Large intestine (tissue), 3 donors: ENCODE measurements around the gene DIO2. TPM values are rescaled to one million over a fixed set of nuclear protein-coding genes. Genes with fewer than 3 reads are reported as not detected.

Experiments
- DNase-seq, 2 donors: peaks; one replicate each; pipeline versions ENCODE4 v3.0.0 to v3.0.0-alpha.2; 2013
- H3K27ac ChIP-seq: one replicate; pipeline ENCODE4 v1.5.1; 2013; ENCODE audit warnings: low read length
- H3K27me3 ChIP-seq: 2 replicates; pipeline ENCODE4 v1.6.1; 2013; ENCODE audit warnings: low read length; ENCODE audit not compliant: control insufficient read depth, insufficient read depth
- H3K36me3 ChIP-seq: 2 replicates; pipeline ENCODE4 v1.6.1; 2013; ENCODE audit warnings: low read length; ENCODE audit not compliant: control insufficient read depth, insufficient read depth
- H3K4me1 ChIP-seq: one replicate; pipeline ENCODE4 v1.6.1; 2013; ENCODE audit warnings: low read length; ENCODE audit not compliant: control insufficient read depth, insufficient read depth
- H3K4me3 ChIP-seq: one replicate; pipeline ENCODE4 v1.5.1; 2013; ENCODE audit warnings: low read length
- H3K9me3 ChIP-seq: one replicate; pipeline ENCODE4 v1.6.1; 2013; ENCODE audit warnings: mild to moderate bottlenecking, low read depth, low read length, moderate library complexity; ENCODE audit not compliant: control insufficient read depth
- WGBS: methylation state at CpG from one replicate; pipeline ENCODE4 v1.1.5; 2013; ENCODE audit warnings: low lambda C conversion rate; ENCODE audit not compliant: insufficient coverage; 5-methylcytosine and 5-hydroxymethylcytosine counted together
- polyA plus RNA-seq: library from polyadenylated mRNA; unstranded; fragments of 120-200 nt; gene quantifications from one replicate; pipeline ENCODE4 v1.2.1, GENCODE V29; 2013

Gene DIO2
- polyA plus RNA-seq, 1 donor, result 0.79 TPM

DNA sequence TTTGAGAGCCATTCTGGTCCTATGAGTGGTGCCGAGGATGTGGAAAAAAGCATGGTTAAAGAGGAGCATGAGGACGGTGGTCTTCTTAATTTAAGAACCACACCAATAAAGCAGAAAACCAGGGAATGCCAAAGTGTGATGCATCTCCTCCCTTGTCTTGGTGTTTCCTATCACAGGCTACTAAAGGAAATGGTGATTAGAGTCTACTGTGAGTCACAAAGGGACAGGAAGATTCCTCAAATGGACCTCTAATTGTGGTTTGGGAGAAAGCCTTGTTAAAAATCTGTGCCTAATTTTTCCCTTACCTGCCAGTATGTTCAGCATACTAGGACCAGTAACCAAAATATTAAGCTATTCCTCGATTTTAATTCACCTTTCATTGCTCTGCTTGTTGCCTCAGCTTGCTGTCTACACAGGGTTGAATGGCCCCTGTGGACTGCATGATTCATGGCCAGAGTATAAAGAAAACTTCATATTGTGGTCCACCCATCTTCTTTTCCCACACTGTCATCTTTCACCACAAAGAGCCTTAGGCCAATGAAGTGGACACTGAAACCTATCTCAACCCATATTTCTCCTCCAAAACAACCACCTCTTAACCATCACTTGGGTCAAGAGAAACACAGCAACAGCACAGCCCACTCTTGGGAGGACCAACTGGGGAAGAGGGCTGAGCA lies 38.8 kb downstream of the DIO2 start:
- WGBS, result 86% methylated on average over 1 of the region's 3 CpGs
- no peak overlapping the region for H3K4me3 ChIP-seq
- no peaks in the 10 kb centered on the region for H3K4me1 ChIP-seq
- H3K27ac ChIP-seq, result no peak overlapping the region
- no peaks in the 10 kb centered on the region for H3K27me3 ChIP-seq
- no peaks in the 10 kb centered on the region for H3K36me3 ChIP-seq
- no peaks in the 10 kb centered on the region for H3K9me3 ChIP-seq
- DNase-seq, result no peak

DNA sequence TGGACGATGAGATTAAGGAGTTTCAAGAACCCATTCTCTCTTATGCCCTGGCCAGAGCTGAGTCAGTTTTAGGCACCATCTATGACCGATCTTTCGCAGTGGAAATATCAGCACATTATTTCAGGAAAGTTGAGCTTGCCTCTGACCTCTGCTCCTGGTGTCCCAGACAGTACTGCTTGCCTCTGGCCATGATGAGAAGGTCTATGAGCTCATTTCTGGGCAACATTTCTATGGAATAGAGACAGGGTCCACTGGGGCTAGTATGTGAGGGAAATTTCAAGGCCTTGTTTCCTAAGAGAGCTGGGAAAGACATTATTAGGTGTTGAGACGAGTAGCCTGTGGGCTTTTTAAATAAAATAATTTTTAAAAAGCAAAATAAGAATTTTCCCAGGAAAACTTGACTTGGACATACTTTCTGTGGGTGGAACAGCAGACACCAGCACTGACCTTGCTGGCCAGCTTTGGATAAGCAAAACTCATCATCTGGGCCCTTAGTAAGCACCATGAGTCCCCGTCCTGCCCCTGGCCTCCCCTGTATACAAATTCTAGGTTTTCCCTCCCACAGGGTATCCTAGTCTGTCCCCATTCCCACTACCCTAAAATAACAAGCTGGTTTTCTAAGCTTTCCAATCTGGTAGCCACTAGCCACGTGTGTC lies 43.4 kb downstream of the DIO2 start:
- no peak overlapping the region for H3K4me3 ChIP-seq
- H3K36me3 ChIP-seq, result no peaks in the 10 kb centered on the region
- H3K9me3 ChIP-seq, result no peaks in the 10 kb centered on the region
- DNase-seq, result no peak
- H3K27ac ChIP-seq, result no peak overlapping the region
- 67% methylated on average over 1 of the region's 6 CpGs for WGBS
- H3K27me3 ChIP-seq, result no peaks in the 10 kb centered on the region
- H3K4me1 ChIP-seq, result no peaks in the 10 kb centered on the region

DNA sequence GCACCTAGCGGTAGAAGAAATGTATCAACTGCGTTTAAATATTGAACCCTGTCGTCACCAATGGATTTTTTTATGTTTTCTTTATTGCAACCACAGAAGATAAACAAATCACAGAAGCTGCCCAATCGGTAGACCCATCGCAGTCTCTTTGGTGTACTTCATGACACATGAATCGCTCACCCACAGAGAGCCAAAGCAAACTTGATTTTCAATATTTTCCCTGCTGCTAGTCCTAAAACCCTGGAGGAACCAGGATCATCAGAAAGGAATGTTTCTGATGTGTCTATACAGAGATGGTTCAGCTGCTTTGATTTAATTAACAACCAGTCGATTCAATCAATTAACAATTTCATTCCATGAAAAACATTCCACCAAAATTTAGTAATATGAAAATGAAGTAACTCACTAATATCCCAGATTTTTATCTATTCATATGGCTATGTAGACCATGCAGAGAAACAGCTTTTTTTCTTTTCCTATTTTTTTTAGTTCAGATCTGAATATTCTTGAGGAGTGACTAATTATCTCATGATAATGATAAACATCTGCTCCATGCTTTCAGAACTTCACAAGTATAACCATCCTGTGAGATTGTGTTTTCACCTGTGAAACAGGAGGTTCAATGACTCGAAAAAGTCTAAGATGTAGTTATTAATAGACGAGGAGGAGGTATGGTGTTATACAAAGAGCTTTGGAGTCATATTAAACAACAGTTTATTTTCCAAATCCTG lies 46.1 kb downstream of the DIO2 start:
- Histone ChIP-seq H3K36me3 (no peaks in the 10 kb centered on the region), H3K4me1 (no peaks in the 10 kb centered on the region), H3K9me3 (no peaks in the 10 kb centered on the region), H3K4me3 (no peak overlapping the region), H3K27me3 (no peaks in the 10 kb centered on the region), H3K27ac (no peak overlapping the region)
- WGBS, result 93% methylated on average over 2 of the region's 9 CpGs
- DNase-seq, result no peak

DNA sequence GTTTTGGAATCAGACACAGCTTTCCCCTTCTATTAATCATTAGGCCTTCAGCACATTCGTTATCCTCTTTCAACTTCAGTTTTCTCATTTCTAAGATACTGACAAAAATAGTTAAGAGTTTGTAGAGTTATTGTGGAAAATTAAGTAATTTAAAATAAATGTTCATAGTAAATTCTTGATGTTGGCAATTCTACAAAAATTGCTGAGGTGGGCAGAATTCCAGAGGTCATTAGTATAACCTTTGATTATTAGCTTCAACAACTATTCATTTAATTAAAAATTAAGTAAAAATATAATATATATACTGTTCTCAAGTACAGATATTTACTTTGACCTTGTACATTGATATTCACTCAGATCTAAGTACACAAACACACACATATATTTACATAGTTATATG lies 58.5 kb downstream of the DIO2 start:
- Histone ChIP-seq H3K4me3 (no peak overlapping the region), H3K9me3 (no peaks in the 10 kb centered on the region), H3K36me3 (no peaks in the 10 kb centered on the region), H3K27ac (no peak overlapping the region), H3K4me1 (no peaks in the 10 kb centered on the region), H3K27me3 (no peaks in the 10 kb centered on the region)
- no CpG with 5 or more reads among the region's 1 CpG for WGBS
- no peak for DNase-seq

DNA sequence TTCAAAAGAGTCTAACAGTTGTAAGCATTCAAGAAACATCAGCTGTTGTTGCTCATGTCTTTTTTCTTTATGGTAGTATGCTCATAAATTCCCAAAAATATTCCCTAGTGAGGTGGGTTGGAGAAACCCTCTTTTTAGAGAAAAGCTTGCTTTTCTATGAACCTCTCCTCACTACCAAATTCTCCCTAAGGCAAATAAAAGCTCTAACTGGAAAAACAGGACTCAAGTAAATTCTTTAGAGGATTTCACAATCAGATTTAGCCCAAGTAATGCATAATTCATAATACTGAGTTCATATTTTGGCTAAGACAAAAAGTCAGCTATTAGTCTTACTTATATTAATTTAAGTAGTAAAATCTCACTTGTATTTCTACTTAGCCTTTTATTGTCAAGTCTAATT lies 59.1 kb downstream of the DIO2 start:
- no peak overlapping the region for H3K4me3 ChIP-seq
- H3K4me1 ChIP-seq, result no peaks in the 10 kb centered on the region
- H3K27ac ChIP-seq, result no peak overlapping the region
- no peaks in the 10 kb centered on the region for H3K27me3 ChIP-seq
- no peak for DNase-seq
- no peaks in the 10 kb centered on the region for H3K9me3 ChIP-seq
- H3K36me3 ChIP-seq, result no peaks in the 10 kb centered on the region

DNA sequence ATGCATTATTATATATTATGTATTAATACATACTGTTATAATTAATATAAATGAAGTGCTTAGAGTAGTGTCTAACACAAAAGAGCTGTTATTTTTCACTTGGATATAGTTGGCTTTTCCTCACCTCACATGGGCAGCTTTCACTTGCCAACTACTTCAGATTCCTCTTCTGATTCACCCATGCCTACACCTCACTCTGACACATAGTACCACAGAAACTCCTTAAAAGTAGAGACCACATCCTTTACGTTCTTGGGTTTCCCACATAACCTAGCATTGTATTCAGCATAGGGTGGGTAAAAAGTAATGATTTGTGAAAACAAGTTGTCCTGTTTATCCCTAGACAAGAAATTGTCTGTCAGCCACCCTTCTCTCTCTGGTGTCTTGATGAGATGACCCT lies 61.0 kb downstream of the DIO2 start:
- H3K9me3 ChIP-seq, result no peaks in the 10 kb centered on the region
- no peak overlapping the region for H3K27ac ChIP-seq
- H3K4me3 ChIP-seq, result no peak overlapping the region
- no peak for DNase-seq
- H3K27me3 ChIP-seq, result no peaks in the 10 kb centered on the region
- no peaks in the 10 kb centered on the region for H3K4me1 ChIP-seq
- no peaks in the 10 kb centered on the region for H3K36me3 ChIP-seq
- WGBS, result no CpG with 5 or more reads among the region's 1 CpG
